HG02938 (cell line): Measurements from ENCODE around the gene TFB2M.
"Not testable (repeated sequence)": the region's sequence is repeated elsewhere in the genome, so short reads cannot be mapped to it uniquely, and the experiment has no call there.

ENCODE experiments used
- ATAC-seq: cut with Tn5 transposase; IDR thresholded peaks from one replicate; pipeline ENCODE4 v1.9.1; 2021; ENCODE audit warnings: mild to moderate bottlenecking, moderate library complexity; ENCODE audit not compliant: unreplicated experiment

TFB2M gene, protein sequence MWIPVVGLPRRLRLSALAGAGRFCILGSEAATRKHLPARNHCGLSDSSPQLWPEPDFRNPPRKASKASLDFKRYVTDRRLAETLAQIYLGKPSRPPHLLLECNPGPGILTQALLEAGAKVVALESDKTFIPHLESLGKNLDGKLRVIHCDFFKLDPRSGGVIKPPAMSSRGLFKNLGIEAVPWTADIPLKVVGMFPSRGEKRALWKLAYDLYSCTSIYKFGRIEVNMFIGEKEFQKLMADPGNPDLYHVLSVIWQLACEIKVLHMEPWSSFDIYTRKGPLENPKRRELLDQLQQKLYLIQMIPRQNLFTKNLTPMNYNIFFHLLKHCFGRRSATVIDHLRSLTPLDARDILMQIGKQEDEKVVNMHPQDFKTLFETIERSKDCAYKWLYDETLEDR

GRCh38 chr1:246566128-246566812 lies at the start of gene TFB2M, which contains the start of gene CNST:
TFB2M (minus strand) TSS chr1:246566261; CDS start chr1:246566138, 123 bp downstream.
CNST (plus strand) TSS chr1:246566456; CDS start chr1:246591563, 25,107 bp downstream.
- ATAC-seq: peak; percentile 93

DNA sequence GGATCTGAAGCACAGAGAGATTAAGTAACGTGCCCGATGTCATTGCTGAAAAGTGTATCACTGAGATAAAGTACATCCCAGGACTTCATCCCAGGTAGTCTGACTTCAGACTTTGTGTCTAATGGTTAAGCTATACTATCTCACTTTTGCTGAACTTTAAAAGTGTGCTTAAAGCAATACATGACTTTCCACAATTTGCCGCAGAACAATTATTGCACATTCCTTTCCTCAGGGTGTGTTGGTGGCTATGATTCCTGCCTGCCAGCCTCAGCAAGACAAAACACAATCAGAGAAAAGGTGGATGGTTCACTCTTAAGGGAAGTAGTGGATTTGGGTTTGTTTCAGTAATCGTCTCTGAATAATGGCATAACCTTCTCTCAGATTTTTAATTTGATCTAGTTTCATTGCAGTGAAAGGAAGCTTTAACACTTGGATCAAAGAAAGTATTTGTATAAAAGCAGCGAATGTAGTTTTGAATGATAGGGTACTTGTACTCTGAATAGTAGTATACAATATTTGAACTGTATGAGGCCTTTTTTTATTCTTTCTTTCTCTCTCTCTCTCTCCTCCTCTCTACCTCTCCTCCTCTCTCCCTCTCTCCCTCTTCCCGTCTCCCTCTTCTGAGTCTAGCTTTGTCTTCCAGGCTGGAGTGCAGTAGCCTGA lies 47.2 kb upstream of the TFB2M start:
- ATAC-seq: no peak

- ATAC-seq: no peak
Observed at GRCh38 chr1:246609632-246610031, 43.6 kb upstream of the TFB2M start.

GRCh38 chr1:246608616-246609376 lies 42.7 kb upstream of the TFB2M start:
- ATAC-seq: peak; percentile 70

GRCh38 chr1:246607462-246607861 lies 41.4 kb upstream of the TFB2M start:
- no peak for ATAC-seq

GRCh38 chr1:246605231-246605630 lies 39.2 kb upstream of the TFB2M start:
- ATAC-seq: not testable (repeated sequence)

- ATAC-seq: no peak
Observed at GRCh38 chr1:246602194-246602593, 36.1 kb upstream of the TFB2M start.

DNA sequence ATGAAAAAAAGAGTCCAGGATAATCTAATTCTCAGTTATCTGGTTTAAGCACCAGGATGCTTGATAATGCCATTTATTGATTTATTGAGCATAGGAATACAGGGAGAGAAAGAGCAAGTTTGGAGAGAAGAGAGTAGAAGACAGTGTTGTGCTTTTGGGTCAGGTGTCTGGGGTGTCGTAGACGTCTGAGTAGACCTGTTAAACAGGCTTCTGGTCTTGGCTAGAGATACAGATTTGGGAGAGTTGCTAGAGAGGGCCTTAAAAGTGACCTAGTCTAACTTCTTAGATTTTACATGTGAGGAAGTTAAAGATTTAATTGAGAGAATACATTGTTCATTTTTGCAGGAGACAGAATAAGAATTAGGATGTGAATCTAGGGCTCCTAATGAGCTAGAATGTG lies 34.5 kb upstream of the TFB2M start:
- no peak for ATAC-seq

GRCh38 chr1:246599315-246599714 lies 33.3 kb upstream of the TFB2M start:
- no peak for ATAC-seq

DNA sequence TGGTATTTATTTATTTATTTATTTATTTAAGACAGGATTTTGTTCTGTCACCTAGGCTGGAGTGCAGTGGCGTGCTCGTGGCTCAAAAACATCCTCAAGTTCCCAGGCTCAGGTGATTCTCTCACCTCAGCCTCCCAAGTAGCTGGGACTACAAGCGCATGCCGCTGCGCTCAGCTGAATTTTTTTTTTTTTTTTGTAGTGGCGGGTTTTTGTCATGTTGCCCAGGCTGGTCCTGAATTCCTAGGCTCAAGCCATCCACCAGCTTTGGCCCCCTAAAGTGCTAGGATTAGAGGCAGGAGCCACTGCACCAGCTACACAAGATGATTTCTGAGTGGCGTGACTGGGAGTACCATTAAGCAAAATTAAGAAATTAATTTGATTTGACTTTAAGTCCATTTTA lies 31.9 kb upstream of the TFB2M start:
- ATAC-seq: no peak

DNA sequence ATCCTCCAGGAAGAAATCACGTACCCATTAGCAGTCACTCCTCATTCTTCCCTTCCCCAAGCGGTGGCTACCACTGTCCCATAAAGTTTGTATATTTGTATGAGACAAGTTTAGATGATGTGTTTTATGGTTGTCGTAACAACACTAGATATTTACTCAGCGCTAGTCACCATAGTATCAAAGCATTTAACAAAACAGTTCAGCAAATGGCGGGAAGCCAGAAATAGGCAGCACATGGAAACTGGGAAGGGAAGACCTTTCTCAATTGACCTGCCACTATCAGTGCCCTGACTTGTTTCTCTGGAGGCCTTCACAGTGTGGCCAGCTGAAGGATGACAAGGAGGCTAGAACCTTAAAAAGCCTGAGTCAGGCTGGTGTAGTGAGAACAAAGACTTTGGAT lies 31.3 kb upstream of the TFB2M start:
- ATAC-seq: no peak

DNA sequence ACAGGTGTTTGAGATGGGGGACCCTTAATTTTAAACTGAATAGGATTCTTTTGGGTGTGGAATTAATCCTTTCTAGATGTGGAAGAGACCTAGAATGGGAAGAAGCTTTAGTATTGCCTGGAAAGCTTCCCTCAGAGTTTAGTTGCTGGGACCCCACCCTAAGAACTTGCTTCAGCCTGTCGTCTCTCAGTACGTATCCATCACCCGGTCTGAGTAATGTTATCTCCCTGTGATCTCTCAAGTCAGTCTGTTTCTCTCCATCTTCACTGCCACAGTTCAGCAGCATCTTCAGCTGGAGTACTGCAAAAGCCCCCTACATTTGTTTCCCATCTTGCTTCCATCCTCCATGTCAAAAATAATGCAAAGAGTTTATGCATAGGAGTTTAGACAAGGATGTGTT lies 29.1 kb upstream of the TFB2M start:
- ATAC-seq: no peak

- ATAC-seq: no peak
Observed at GRCh38 chr1:246592695-246593094, 26.6 kb upstream of the TFB2M start.

GRCh38 chr1:246591958-246592357 lies 25.9 kb upstream of the TFB2M start:
- no peak for ATAC-seq

DNA sequence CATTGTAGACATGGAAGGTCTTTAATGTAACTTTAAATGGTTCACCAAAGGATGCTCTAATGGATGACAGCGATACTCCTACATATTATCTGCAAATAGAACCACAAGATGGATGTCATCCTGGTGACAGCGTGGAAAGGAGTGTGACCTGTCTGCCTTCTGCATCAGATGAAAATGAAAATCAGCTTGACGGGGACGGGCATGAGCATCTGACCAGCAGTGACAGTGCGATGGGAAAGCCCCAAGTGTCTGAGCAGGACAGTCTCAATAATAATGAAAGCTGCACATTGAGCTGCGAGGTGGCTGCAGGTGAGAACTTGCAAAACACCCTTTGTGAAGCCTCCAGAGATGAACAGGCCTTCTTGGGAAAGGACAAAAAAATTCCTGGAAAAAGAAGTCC lies 25.4 kb upstream of the TFB2M start:
- peak; percentile 94 for ATAC-seq

DNA sequence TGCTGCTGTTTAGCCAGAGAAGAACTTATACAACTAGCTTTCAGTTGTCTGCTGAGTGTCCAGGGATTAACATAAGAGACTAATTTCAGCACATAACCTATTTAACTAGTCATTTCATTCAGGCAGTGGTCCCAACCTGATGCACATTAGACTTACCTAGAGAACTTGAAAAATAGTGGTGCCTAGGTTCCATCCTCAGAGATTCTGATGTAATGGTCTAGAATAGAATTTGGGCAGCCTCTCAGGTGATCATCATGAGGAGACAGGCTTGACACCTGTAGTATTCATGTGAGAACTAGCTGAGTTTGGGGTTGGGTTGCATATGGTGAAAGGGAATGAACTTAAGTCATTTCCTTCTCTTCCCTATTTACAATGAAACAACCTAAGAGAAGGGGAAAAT lies 25.0 kb upstream of the TFB2M start:
- peak; percentile 43 for ATAC-seq

DNA sequence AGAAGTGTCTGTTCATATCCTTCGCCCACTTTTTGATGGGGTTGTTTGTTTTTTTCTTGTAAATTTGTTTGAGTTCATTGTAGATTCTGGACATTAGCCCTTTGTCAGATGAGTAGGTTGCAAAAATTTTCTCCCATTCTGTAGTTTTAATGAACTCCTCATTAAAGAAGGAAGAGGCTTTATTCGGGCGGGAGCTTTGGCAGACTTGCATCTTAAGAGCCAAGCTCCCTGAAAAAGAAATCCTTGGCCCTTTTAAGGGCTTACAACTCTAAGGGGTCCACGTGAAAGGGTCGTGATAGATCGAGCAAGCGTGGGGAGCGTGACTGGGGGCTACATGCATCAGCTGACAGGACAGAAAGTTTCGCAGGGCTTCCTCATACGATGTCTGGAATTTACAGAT lies 23.9 kb upstream of the TFB2M start:
- ATAC-seq: not testable (repeated sequence)

- ATAC-seq: no peak
Observed at GRCh38 chr1:246588159-246588721, 22.2 kb upstream of the TFB2M start.

DNA sequence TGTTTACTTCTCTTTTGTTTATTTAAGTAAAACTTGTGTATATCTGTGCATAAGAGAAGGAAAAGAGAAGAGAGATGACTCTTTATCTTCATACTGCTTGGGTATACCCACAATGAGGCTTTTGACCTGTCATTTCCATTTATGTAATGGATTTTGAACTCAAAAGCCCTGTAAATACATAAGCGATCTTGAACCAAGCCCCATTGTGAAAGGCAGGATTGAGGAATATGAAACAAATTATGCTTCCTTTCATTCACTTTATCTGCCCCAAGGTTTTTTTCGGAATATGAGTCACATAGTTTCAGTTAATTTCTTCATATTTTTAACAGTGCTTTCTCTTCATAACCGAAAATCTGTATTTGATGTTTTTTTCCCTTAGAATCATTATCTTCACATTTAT lies 21.5 kb upstream of the TFB2M start:
- no peak for ATAC-seq

DNA sequence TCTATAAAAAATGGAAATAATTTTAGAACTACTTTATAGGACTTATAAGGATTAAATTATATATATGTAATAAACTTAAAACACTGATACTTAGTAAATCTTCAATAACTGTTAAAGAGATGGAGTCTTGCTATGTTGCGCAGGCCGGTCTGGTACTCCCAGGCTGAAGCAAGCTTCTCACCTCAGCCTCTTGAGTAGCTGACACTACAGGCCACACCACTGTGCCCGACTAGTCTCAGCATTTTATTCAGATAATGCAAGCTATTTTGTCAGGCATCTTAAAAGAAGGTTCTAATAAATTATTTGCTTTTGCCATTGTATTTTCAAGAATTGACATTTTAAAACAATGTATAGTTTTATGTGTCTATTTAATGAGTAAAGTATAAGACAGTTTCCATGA lies 21.0 kb upstream of the TFB2M start:
- ATAC-seq: no peak
